RWPE2 (cell line): Measurements from ENCODE around the gene WDR36.

ENCODE experiments used
- ATAC-seq: fragments of 200-7000 bp; cut with Tn5 transposase; 3 replicates; pipeline ENCODE4 v1.9.1; 2021; ENCODE audit warnings: low read depth
- DNase-seq: peaks from one replicate; pipeline ENCODE4 v3.0.0-alpha.2; 2020; ENCODE audit warnings: low spot score
- H3K27ac ChIP-seq: fragments of 450-650 bp; 2 replicates; pipeline ENCODE4 v1.5.1; 2017; ENCODE audit warnings: mild to moderate bottlenecking; ENCODE audit not compliant: poor library complexity, severe bottlenecking
- H3K27me3 ChIP-seq: fragments of 250-450 bp; sonication (Bioruptor Pico); 2 replicates; pipeline ENCODE4 v1.5.1; 2021; ENCODE audit warnings: mild to moderate bottlenecking, moderate library complexity; ENCODE audit not compliant: insufficient read depth, poor library complexity, severe bottlenecking
- H3K36me3 ChIP-seq: fragments of 250-450 bp; sonication (Bioruptor Pico); 2 replicates; pipeline ENCODE4 v1.5.1; 2020; ENCODE audit warnings: low read depth, mild to moderate bottlenecking, moderate library complexity
- H3K4me1 ChIP-seq: fragments of 250-450 bp; sonication (Bioruptor Pico); 2 replicates; pipeline ENCODE4 v1.5.1; 2021; ENCODE audit warnings: mild to moderate bottlenecking, moderate library complexity; ENCODE audit not compliant: insufficient read depth, poor library complexity, severe bottlenecking
- H3K4me3 ChIP-seq: fragments of 250-450 bp; sonication (Bioruptor Pico); 2 replicates; pipeline ENCODE4 v1.5.1; 2021; ENCODE audit warnings: mild to moderate bottlenecking, moderate library complexity; ENCODE audit not compliant: severe bottlenecking
- H3K9me3 ChIP-seq: fragments of 250-450 bp; sonication (Bioruptor Pico); 2 replicates; pipeline ENCODE4 v1.5.1; 2021; ENCODE audit warnings: mild to moderate bottlenecking, moderate library complexity; ENCODE audit not compliant: severe bottlenecking
- CTCF ChIP-seq: fragments of 450-650 bp; IDR thresholded peaks from one replicate; pipeline ENCODE4 v1.5.1; 2017; ENCODE audit warnings: mild to moderate bottlenecking, moderate library complexity; ENCODE audit not compliant: poor library complexity, severe bottlenecking

WDR36 gene

GRCh38 chr5:111119856-111120255 is 27.7 kb downstream of the WDR36 start:
- H3K36me3 ChIP-seq = peaks cover 98% of the 10 kb centered on the region
- ATAC-seq (no peak), DNase-seq (no peak)
- TF ChIP-seq CTCF = no peak
- H3K27ac ChIP-seq = no peak overlapping the region
- H3K9me3 ChIP-seq = no peaks in the 10 kb centered on the region
- no peaks in the 10 kb centered on the region for H3K4me1 ChIP-seq
- H3K4me3 ChIP-seq = no peak overlapping the region
- H3K27me3 ChIP-seq = no peaks in the 10 kb centered on the region

GRCh38 chr5:111120911-111121310 is 28.8 kb downstream of the WDR36 start:
- Histone ChIP-seq H3K27ac (peak overlapping the region; percentile 12), H3K27me3 (no peaks in the 10 kb centered on the region), H3K4me1 (no peaks in the 10 kb centered on the region), H3K4me3 (no peak overlapping the region), H3K36me3 (peaks cover 99% of the 10 kb centered on the region), H3K9me3 (no peaks in the 10 kb centered on the region)
- DNase-seq (no peak), ATAC-seq (no peak)
- TF ChIP-seq CTCF = no peak

- Histone ChIP-seq H3K4me1 (peaks cover 4% of the 10 kb centered on the region), H3K27me3 (no peaks in the 10 kb centered on the region), H3K9me3 (no peaks in the 10 kb centered on the region), H3K27ac (peak overlapping the region; percentile 12), H3K4me3 (no peak overlapping the region), H3K36me3 (peaks cover 100% of the 10 kb centered on the region)
- TF ChIP-seq CTCF = no peak
- DNase-seq (no peak), ATAC-seq (peak; percentile 65; the same call in 2 of the 3 replicates)
Measured at GRCh38 chr5:111121926-111122325, 29.8 kb downstream of the WDR36 start.

- H3K9me3 ChIP-seq = no peaks in the 10 kb centered on the region
- DNase-seq (no peak), ATAC-seq (no peak)
- no peak overlapping the region for H3K4me3 ChIP-seq
- H3K4me1 ChIP-seq = peaks cover 9% of the 10 kb centered on the region
- no peak overlapping the region for H3K27ac ChIP-seq
- peaks cover 100% of the 10 kb centered on the region for H3K36me3 ChIP-seq
- no peaks in the 10 kb centered on the region for H3K27me3 ChIP-seq
- TF ChIP-seq CTCF = no peak
Measured at GRCh38 chr5:111122398-111122797, 30.2 kb downstream of the WDR36 start.

GRCh38 chr5:111124793-111125192 is 32.6 kb downstream of the WDR36 start:
- H3K9me3 ChIP-seq = no peaks in the 10 kb centered on the region
- TF ChIP-seq CTCF = no peak
- H3K4me3 ChIP-seq = no peak overlapping the region
- H3K27ac ChIP-seq = no peak overlapping the region
- no peaks in the 10 kb centered on the region for H3K27me3 ChIP-seq
- DNase-seq (no peak), ATAC-seq (no peak)
- H3K4me1 ChIP-seq = peaks cover 12% of the 10 kb centered on the region
- H3K36me3 ChIP-seq = peaks cover 94% of the 10 kb centered on the region
